HCT116 (cell line): Measurements from ENCODE around the gene CCDC148. TPM values are rescaled to one million over a fixed set of nuclear protein-coding genes. Genes with fewer than 3 reads are reported as not detected.

Source experiments
- ATAC-seq: fragments of 200-7000 bp; cut with Tn5 transposase; 2 replicates; pipeline ENCODE4 v1.9.1; 2020; ENCODE audit warnings: mild to moderate bottlenecking, moderate library complexity
- BruUV-seq: library from RNA; stranded (reverse); fragments of 400-500 nt; replicated peaks from 2 replicates; lab custom pipeline; 2021; lab: Mats Ljungman, UMichigan
- CTCF ChIA-PET: fragments of 300-600 bp; sonication (Branson Sonifier 250); formaldehyde crosslinking; loops from one replicate; lab custom pipeline; 2021; ENCODE audit warnings: antibody characterized with exemption; lab: Charles Lee
- POLR2A ChIA-PET: fragments of 300-600, 350-600 bp; sonication (Branson Sonifier 250); formaldehyde crosslinking; loops from one replicate; lab custom pipeline; 2021; ENCODE audit warnings: antibody characterized with exemption; lab: Charles Lee
- RAD21 ChIA-PET, 2 experiments: fragments of 300-600 bp; sonication (Branson Sonifier 250); formaldehyde crosslinking; loops; one replicate each; lab custom pipeline; 2023; ENCODE audit warnings: low total read pairs in 2 of 2; ENCODE audit not compliant: uncharacterized antibody in 2 of 2, unreplicated experiment in 2 of 2, low non-redundant PET in 1 of 2; lab: Charles Lee
- DNase-seq: peaks from one replicate; pipeline ENCODE4 v3.0.0-alpha.2; 2010; ENCODE audit warnings: low read depth, low spot score
- H2AFZ ChIP-seq: fragments of 200-600 bp; shearing (Covaris generic), sonication (generic); 2 replicates; pipeline ENCODE4 v1.6.1; 2017; ENCODE audit warnings: low read depth, mixed run types, mixed read lengths, antibody characterized with exemption, low read length; ENCODE audit not compliant: poor library complexity, severe bottlenecking
- H3K27ac ChIP-seq: 2 replicates; pipeline ENCODE4 v1.5.1; 2012; ENCODE audit warnings: low read depth, low read length
- H3K27me3 ChIP-seq: fragments of 200-600 bp; sonication (generic); 2 replicates; pipeline ENCODE4 v1.6.1; 2016; ENCODE audit warnings: mixed run types, low read length, mixed read lengths; ENCODE audit not compliant: insufficient read depth
- H3K36me3 ChIP-seq, 2 experiments: fragments of 200-500 bp in 1 of 2; fragments of 200-600 bp in 1 of 2; sonication (Bioruptor generic) in 1 of 2; sonication (generic) in 1 of 2; 2 replicates each; pipeline versions ENCODE4 v1.5.1 to v1.6.1; 2014 to 2016; ENCODE audit warnings: low read length in 2 of 2, inconsistent platforms in 1 of 2, mixed read lengths in 1 of 2, mixed run types in 1 of 2; ENCODE audit not compliant: insufficient read depth in 2 of 2, control insufficient read depth in 1 of 2
- H3K4me1 ChIP-seq, 2 experiments: fragments of 200-600 bp in 1 of 2; sonication (generic) in 1 of 2; 2 replicates each; pipeline versions ENCODE4 v1.5.1 to v1.6.1; 2012 to 2017; ENCODE audit warnings: low read length in 2 of 2, inconsistent platforms in 1 of 2, mild to moderate bottlenecking in 1 of 2, mixed read lengths in 1 of 2, mixed run types in 1 of 2, moderate library complexity in 1 of 2; ENCODE audit not compliant: insufficient read depth in 2 of 2, control insufficient read depth in 1 of 2
- H3K4me2 ChIP-seq: fragments of 200-600 bp; sonication (generic); 2 replicates; pipeline ENCODE4 v1.6.1; 2017; ENCODE audit warnings: mixed run types, low read length, mixed read lengths
- H3K4me3 ChIP-seq, 2 experiments: fragments of 200-600 bp in 1 of 2; sonication (generic) in 1 of 2; replicated peaks in 1 of 2; 2 replicates each; pipeline ENCODE4 v1.5.1; 2011 to 2016; ENCODE audit warnings: low read length in 2 of 2, control low read depth in 1 of 2, low read depth in 1 of 2, mild to moderate bottlenecking in 1 of 2, mixed read lengths in 1 of 2, mixed run types in 1 of 2
- H3K79me2 ChIP-seq: fragments of 200-600 bp; sonication (generic); 2 replicates; pipeline ENCODE4 v1.6.1; 2017; ENCODE audit warnings: mild to moderate bottlenecking, mixed run types, low read length, moderate library complexity, mixed read lengths; ENCODE audit not compliant: insufficient read depth
- H3K9ac ChIP-seq: fragments of 200-600 bp; sonication (generic); 2 replicates; pipeline ENCODE4 v1.6.1; 2016; ENCODE audit warnings: low read length, mixed read lengths
- H3K9me2 ChIP-seq: fragments of 200-600 bp; sonication (generic), shearing (Covaris generic); 2 replicates; pipeline ENCODE4 v1.6.1; 2017; ENCODE audit warnings: mixed run types, mild to moderate bottlenecking, moderate library complexity; ENCODE audit not compliant: insufficient read depth
- H3K9me3 ChIP-seq, 2 experiments: fragments of 200-500 bp in 1 of 2; fragments of 200-600 bp in 1 of 2; sonication (Bioruptor generic) in 1 of 2; sonication (generic) in 1 of 2; 2 replicates each; pipeline ENCODE4 v1.6.1; 2014 to 2017; ENCODE audit warnings: low read length in 2 of 2, mixed read lengths in 2 of 2, inconsistent platforms in 1 of 2, low read depth in 1 of 2, mild to moderate bottlenecking in 1 of 2, mixed run types in 1 of 2, moderate library complexity in 1 of 2; ENCODE audit not compliant: control insufficient read depth in 1 of 2, insufficient read depth in 1 of 2
- H4K20me1 ChIP-seq: fragments of 200-600 bp; sonication (generic), shearing (Covaris generic); 2 replicates; pipeline ENCODE4 v1.6.1; 2017; ENCODE audit warnings: mixed run types, mild to moderate bottlenecking, moderate library complexity; ENCODE audit not compliant: insufficient read depth
- ATF3 ChIP-seq: IDR thresholded peaks from 2 replicates; pipeline ENCODE4 v1.6.1; 2012
- CEBPB ChIP-seq: IDR thresholded peaks from 2 replicates; pipeline ENCODE4 v1.6.1; 2012; ENCODE audit warnings: low read depth
- ELF1 ChIP-seq: IDR thresholded peaks from 2 replicates; pipeline ENCODE4 v1.6.1; 2012; ENCODE audit warnings: low read depth, borderline replicate concordance
- EZH2phosphoT487 ChIP-seq: fragments of 200-600 bp; IDR thresholded peaks from 2 replicates; pipeline ENCODE4 v1.6.1; 2018; ENCODE audit warnings: antibody characterized with exemption, borderline replicate concordance
- FOSL1 ChIP-seq: IDR thresholded peaks from 2 replicates; pipeline ENCODE4 v1.6.1; 2012; ENCODE audit warnings: low read depth
- JUND ChIP-seq: IDR thresholded peaks from 2 replicates; pipeline ENCODE4 v1.6.1; 2012
- REST ChIP-seq: IDR thresholded peaks from 2 replicates; pipeline ENCODE4 v1.6.1; 2012; ENCODE audit warnings: low read depth
- SIN3A ChIP-seq: IDR thresholded peaks from 2 replicates; pipeline ENCODE4 v1.6.1; 2012; ENCODE audit warnings: low read depth
- TCF7L2 ChIP-seq: IDR thresholded peaks from 2 replicates; pipeline ENCODE4 v1.7.0; 2011; ENCODE audit warnings: borderline replicate concordance, inconsistent platforms; ENCODE audit not compliant: insufficient read depth, insufficient read length; ENCODE audit errors: extremely low read depth
- ZFX ChIP-seq: fragments of 450-650 bp; IDR thresholded peaks from 2 replicates; pipeline ENCODE4 v1.6.1; 2017
- intact Hi-C: fragments of 100-400 bp; cut with micrococcal nuclease; formaldehyde crosslinking; loops from 2 replicates; pipeline ENCODE4 v1.10.0; 2022
- total RNA-seq: library from RNA; stranded (reverse); gene quantifications from one replicate; pipeline ENCODE4 v1.2.1, GENCODE V29; 2021; ENCODE audit not compliant: unreplicated experiment

The CCDC148 gene
- total RNA-seq, 1 experiment from 2014 or later: 0.59 TPM

- Histone ChIP-seq H2AFZ (no peak overlapping the region), H3K36me3 (no peaks in the 10 kb centered on the region), H3K4me3 (no peak overlapping the region), H3K9me3 (no peaks in the 10 kb centered on the region), H3K9ac (no peak overlapping the region), H3K4me2 (no peak overlapping the region), H3K9me2 (no peaks in the 10 kb centered on the region), H3K79me2 (no peaks in the 10 kb centered on the region), H4K20me1 (no peaks in the 10 kb centered on the region), H3K27ac (no peak overlapping the region), H3K27me3 (no peaks in the 10 kb centered on the region), H3K4me1 (peaks cover 4 to 6% of the 10 kb centered on the region in 2 experiments; a peak in 3 of 4 replicates)
- ATAC-seq: no peak
- POLR2A ChIA-PET: no interaction called here
- BruUV-seq: no TSS peak
- RAD21 ChIA-PET: interaction anchor here in 1 of 2 experiments (0.6 kb wide), 1 partner anchor 166 kb away, joined by 3 read pairs; no protein-coding TSS in a partner anchor
- TF ChIP-seq EZH2phosphoT487: no peak
- TF ChIP-seq REST: no peak
- CTCF ChIA-PET: no interaction called here
- no peak for DNase-seq
- intact Hi-C loops: no loop called here
Observed at GRCh38 chr2:158317642-158318041, 138.9 kb downstream of the CCDC148 start.

GRCh38 chr2:158315803-158316414, 140.6 kb downstream of the CCDC148 start:
- Histone ChIP-seq H3K9me2 (no peaks in the 10 kb centered on the region), H2AFZ (no peak overlapping the region), H3K4me3 (no peak overlapping the region), H3K9ac (no peak overlapping the region), H3K9me3 (no peaks in the 10 kb centered on the region), H3K4me1 (no peaks in the 10 kb centered on the region), H3K4me2 (no peak overlapping the region), H3K36me3 (no peaks in the 10 kb centered on the region), H3K79me2 (no peaks in the 10 kb centered on the region), H3K27ac (no peak overlapping the region), H4K20me1 (no peaks in the 10 kb centered on the region), H3K27me3 (no peaks in the 10 kb centered on the region)
- TF ChIP-seq CEBPB (no peak), FOSL1 (no peak), ZFX (no peak), SIN3A (no peak), ELF1 (no peak), JUND (no peak), REST (no peak), TCF7L2 (no peak), ATF3 (no peak)
- RAD21 ChIA-PET: interaction anchor here in 1 of 2 experiments (0.6 kb wide), 1 partner anchor 137 kb away, joined by 3 read pairs; no protein-coding TSS in a partner anchor
- POLR2A ChIA-PET: no interaction called here
- BruUV-seq: no TSS peak
- CTCF ChIA-PET: no interaction called here
- ATAC-seq (no peak), DNase-seq (no peak)
- intact Hi-C loops: no loop called here
